ENCODE data around the gene REX1BD. TPM values are rescaled to one million over a fixed set of nuclear protein-coding genes. Genes with fewer than 3 reads are reported as not detected.

Gene REX1BD
- total RNA-seq, 1 experiment from 2014 or later: 97.1 TPM

GRCh38 chr19:18607226-18608101, 18.9 kb downstream of the REX1BD start:
- H4K20me1 ChIP-seq (ENCODE audit: insufficient read depth): no peaks in the 10 kb centered on the region
- peaks cover 25 to 42% of the 10 kb centered on the region in 2 experiments for H3K4me1 ChIP-seq (ENCODE audit: control insufficient read depth in 1 of 2, insufficient read depth in 2 of 2, low read length in 2 of 2)
- ChIA-PET POLR2A (no interaction called here), CTCF (interaction anchor here (0.5 to 1.2 kb wide), 2 partner anchors 13 to 18 kb away, joined by 3 to 5 read pairs; no protein-coding TSS in a partner anchor), RAD21 (ENCODE audit: low non-redundant PET in 1 of 2, low total read pairs in 2 of 2, uncharacterized antibody in 2 of 2, unreplicated experiment in 2 of 2) (no interaction called here)
- peak overlapping the region; percentile 65 for H2AFZ ChIP-seq (ENCODE audit: low read depth, low read length, poor library complexity, severe bottlenecking)
- peak overlapping the region; percentile 22; the same call in 1 of the 2 replicates for H3K27ac ChIP-seq (ENCODE audit: low read depth, low read length)
- peak overlapping the region; percentile 99 for H3K4me2 ChIP-seq (ENCODE audit: low read length)
- ATAC-seq (peak; percentile 42), DNase-seq (ENCODE audit: low read depth, low spot score) (no peak)
- H3K79me2 ChIP-seq (ENCODE audit: insufficient read depth, low read length): no peaks in the 10 kb centered on the region
- no peaks in the 10 kb centered on the region for H3K9me2 ChIP-seq (ENCODE audit: insufficient read depth)
- intact Hi-C loops (cut with micrococcal nuclease): no loop called here
- H3K9me3 ChIP-seq (ENCODE audit: control insufficient read depth in 1 of 2, insufficient read depth in 1 of 2, low read depth in 1 of 2, low read length in 2 of 2): no peaks in the 10 kb centered on the region
- peak overlapping the region; percentile 53 to 65 for H3K4me3 ChIP-seq (replicated peaks in 1 of 2; ENCODE audit: low read depth in 1 of 2, low read length in 2 of 2)
- TF ChIP-seq ELF1 (IDR thresholded peaks at IDR 0.05; ENCODE audit: borderline replicate concordance, low read depth) (no peak), EGR1 (IDR thresholded peaks at IDR 0.05; ENCODE audit: low read depth) (no peak), EZH2 (IDR thresholded peaks at IDR 0.05) (no peak), JUND (IDR thresholded peaks at IDR 0.05) (no peak), RAD21 (IDR thresholded peaks at IDR 0.05; ENCODE audit: low read depth) (no peak)
- TF ChIP-seq, protein P1, sequence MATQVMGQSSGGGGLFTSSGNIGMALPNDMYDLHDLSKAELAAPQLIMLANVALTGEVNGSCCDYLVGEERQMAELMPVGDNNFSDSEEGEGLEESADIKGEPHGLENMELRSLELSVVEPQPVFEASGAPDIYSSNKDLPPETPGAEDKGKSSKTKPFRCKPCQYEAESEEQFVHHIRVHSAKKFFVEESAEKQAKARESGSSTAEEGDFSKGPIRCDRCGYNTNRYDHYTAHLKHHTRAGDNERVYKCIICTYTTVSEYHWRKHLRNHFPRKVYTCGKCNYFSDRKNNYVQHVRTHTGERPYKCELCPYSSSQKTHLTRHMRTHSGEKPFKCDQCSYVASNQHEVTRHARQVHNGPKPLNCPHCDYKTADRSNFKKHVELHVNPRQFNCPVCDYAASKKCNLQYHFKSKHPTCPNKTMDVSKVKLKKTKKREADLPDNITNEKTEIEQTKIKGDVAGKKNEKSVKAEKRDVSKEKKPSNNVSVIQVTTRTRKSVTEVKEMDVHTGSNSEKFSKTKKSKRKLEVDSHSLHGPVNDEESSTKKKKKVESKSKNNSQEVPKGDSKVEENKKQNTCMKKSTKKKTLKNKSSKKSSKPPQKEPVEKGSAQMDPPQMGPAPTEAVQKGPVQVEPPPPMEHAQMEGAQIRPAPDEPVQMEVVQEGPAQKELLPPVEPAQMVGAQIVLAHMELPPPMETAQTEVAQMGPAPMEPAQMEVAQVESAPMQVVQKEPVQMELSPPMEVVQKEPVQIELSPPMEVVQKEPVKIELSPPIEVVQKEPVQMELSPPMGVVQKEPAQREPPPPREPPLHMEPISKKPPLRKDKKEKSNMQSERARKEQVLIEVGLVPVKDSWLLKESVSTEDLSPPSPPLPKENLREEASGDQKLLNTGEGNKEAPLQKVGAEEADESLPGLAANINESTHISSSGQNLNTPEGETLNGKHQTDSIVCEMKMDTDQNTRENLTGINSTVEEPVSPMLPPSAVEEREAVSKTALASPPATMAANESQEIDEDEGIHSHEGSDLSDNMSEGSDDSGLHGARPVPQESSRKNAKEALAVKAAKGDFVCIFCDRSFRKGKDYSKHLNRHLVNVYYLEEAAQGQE (IDR thresholded peaks at IDR 0.05; ENCODE audit: low read depth): no peak
- TF ChIP-seq, protein P2, sequence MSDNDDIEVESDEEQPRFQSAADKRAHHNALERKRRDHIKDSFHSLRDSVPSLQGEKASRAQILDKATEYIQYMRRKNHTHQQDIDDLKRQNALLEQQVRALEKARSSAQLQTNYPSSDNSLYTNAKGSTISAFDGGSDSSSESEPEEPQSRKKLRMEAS (IDR thresholded peaks at IDR 0.05): no peak
- H3K9ac ChIP-seq (ENCODE audit: low read length): peak overlapping the region; percentile 50
- no peaks in the 10 kb centered on the region for H3K36me3 ChIP-seq (ENCODE audit: control insufficient read depth in 1 of 2, insufficient read depth in 2 of 2, low read length in 2 of 2)
- peaks cover 25% of the 10 kb centered on the region; the same call in 1 of the 2 replicates for H3K27me3 ChIP-seq (ENCODE audit: insufficient read depth, low read length)
- BruUV-seq (replicated peaks): no TSS peak

Data from HCT116 (cell line).